ENCODE measurements around the gene COL1A1. TPM values are rescaled to one million over a fixed set of nuclear protein-coding genes. Genes with fewer than 3 reads are reported as not detected.

The COL1A1 gene
- 2,368 and 3,907 TPM in 2 replicates for total RNA-seq

DNA sequence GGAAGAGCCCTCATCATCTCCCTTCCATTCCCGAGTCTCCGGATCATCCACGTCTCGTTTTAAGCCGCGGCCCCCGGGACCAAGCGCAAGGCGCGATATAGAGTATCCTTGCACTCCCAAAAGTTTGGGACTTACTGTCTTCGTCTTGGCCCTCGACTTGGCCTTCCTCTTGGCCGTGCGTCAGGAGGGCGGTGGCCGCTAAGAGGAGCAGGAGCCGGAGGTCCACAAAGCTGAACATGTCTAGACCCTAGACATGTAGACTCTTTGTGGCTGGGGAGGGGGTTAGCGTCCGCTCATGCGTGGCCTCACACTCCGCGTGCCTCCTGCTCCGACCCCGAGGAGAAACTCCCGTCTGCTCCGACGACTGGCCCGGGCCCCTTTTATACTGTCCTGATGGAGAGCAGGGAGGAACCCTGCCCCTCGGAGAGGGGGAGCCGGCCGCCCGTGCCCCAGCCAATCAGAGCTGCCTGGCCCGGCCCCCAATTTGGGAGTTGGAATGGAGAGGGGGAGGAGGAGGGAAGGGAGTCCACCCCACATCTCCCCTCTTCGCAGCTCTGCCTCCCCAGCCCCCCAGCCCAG is at the start of gene COL1A1:
Gene COL1A1, minus strand, starts transcription at position 356 of the 579 bp plus-strand sequence. Its CDS starts 118 bp downstream, at position 238.

GRCh38 chr17:50165867-50166517 is 35.4 kb downstream of the COL1A1 start, which contains the start of gene SGCA:
Gene SGCA, plus strand, starts transcription at chr17:50166005. Its CDS starts 36 bp downstream, at chr17:50166041.

DNA sequence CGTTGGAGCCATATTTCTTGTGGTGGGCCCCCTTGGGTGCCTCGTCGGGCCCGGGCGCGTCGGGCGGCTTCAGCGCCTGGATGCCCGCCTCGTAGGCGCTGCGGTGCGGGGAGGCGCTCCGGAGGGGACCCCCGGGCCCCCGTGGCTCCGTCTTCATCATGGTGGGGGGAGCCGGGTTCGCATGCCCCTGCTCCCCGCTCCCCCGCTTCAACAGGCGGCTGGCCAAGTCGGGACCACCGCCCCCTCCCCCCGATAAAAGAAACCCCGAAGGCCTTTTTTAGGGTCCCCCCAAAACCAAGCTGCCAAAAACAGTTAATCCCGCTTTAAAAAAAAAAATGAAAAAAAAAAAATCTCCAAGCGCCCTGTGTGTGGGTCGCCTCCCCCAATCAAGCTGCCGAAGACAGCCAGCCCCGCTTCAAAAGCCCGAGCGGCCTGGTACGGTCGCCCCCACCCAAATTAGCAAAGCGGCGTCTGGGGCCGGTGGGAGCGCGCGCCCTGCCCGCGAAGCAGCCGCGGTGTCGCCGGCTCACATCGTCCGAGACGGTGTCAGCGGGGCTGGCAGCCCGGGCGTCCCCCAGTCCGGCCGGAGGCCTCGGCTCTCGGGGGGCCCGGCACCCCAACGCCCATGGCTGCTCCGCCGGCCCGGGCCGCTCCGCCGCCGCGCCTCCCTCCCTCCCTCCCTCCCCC is 50.9 kb downstream of the COL1A1 start, which contains the start of gene PPP1R9B:
Gene PPP1R9B, minus strand, starts transcription at position 324 of the 687 bp plus-strand sequence. Its CDS starts 164 bp downstream, at position 160.

Small RNA genes within 50 kb of the gene (small RNA-seq; reads per million reads assigned to genes)
- gene SUMO2P7 (ENCODE audit: low replicate concordance): not detected

Other genes with a start within 250 kb of the COL1A1 start
- gene DLX4, start 232.4 kb downstream of the COL1A1 start, total RNA-seq: not detected in 2 replicates
- not detected in 2 replicates for gene DLX3, start 206.4 kb downstream of the COL1A1 start, total RNA-seq
- gene ITGA3, start 145.5 kb downstream of the COL1A1 start, total RNA-seq: 150 and 533 TPM in 2 replicates
- gene PDK2, start 106.3 kb downstream of the COL1A1 start, total RNA-seq: 21.6 and 43.5 TPM in 2 replicates
- 1.8 and 5.0 TPM in 2 replicates for gene SAMD14, start 71.5 kb downstream of the COL1A1 start, total RNA-seq
- 37.6 and 58.0 TPM in 2 replicates for gene PPP1R9B, start 51.0 kb downstream of the COL1A1 start, total RNA-seq
- 2.0 and 5.5 TPM in 2 replicates for gene SGCA, start 35.6 kb downstream of the COL1A1 start, total RNA-seq
- not detected in 2 replicates for gene TMEM92, start 72.8 kb upstream of the COL1A1 start, total RNA-seq
- 54.9 and 112 TPM in 2 replicates for gene XYLT2, start 144.5 kb upstream of the COL1A1 start, total RNA-seq
- gene MRPL27, start 171.6 kb upstream of the COL1A1 start, total RNA-seq: 63.6 and 65.9 TPM in 2 replicates
- gene EME1, start 171.6 kb upstream of the COL1A1 start, total RNA-seq: 0.66 and 12.0 TPM in 2 replicates
- gene LRRC59, start 195.9 kb upstream of the COL1A1 start, total RNA-seq: 304 and 332 TPM in 2 replicates
- gene ACSF2, start 224.6 kb upstream of the COL1A1 start, total RNA-seq: 11.0 and 40.3 TPM in 2 replicates